PC-9 (cell line): Measurements from ENCODE around the gene FAM117B. TPM values are rescaled to one million over a fixed set of nuclear protein-coding genes. Genes with fewer than 3 reads are reported as not detected.

Source experiments
- BruUV-seq: library from RNA; stranded (reverse); fragments of 400-500 nt; replicated peaks from 2 replicates; lab custom pipeline; 2021; lab: Mats Ljungman, UMichigan
- CTCF ChIA-PET: fragments of 300-600 bp; sonication (Branson Sonifier 250); formaldehyde crosslinking; loops from one replicate; lab custom pipeline; 2022; ENCODE audit warnings: antibody characterized with exemption; lab: Charles Lee
- POLR2A ChIA-PET: fragments of 300-600 bp; sonication (Branson Sonifier 250); formaldehyde crosslinking; loops from one replicate; lab custom pipeline; 2022; ENCODE audit warnings: antibody characterized with exemption; ENCODE audit not compliant: unreplicated experiment; lab: Charles Lee
- DNase-seq, 2 experiments: peaks; one replicate each; pipeline versions ENCODE4 v3.0.0 to v3.0.0-alpha.2; 2015 to 2022; ENCODE audit warnings: mixed read lengths in 1 of 2
- H2AFZ ChIP-seq: fragments of 200-600 bp; sonication (generic); 2 replicates; pipeline ENCODE4 v1.8.1; 2017; ENCODE audit warnings: antibody characterized with exemption
- H3F3A ChIP-seq: fragments of 200-600 bp; sonication (generic); 2 replicates; pipeline ENCODE4 v1.8.1; 2017; ENCODE audit warnings: antibody characterized with exemption, mild to moderate bottlenecking, low read depth; ENCODE audit not compliant: insufficient read depth
- H3K27ac ChIP-seq: fragments of 200-600 bp; sonication (generic); 2 replicates; pipeline ENCODE4 v1.6.1; 2016; ENCODE audit warnings: mixed run types
- H3K27me3 ChIP-seq: fragments of 200-600 bp; sonication (generic); 2 replicates; pipeline ENCODE4 v1.6.1; 2016; ENCODE audit warnings: low read depth, mixed run types; ENCODE audit not compliant: insufficient read depth
- H3K36me3 ChIP-seq: fragments of 200-600 bp; sonication (generic); 2 replicates; pipeline ENCODE4 v1.6.1; 2016; ENCODE audit warnings: low read depth, mixed run types
- H3K4me1 ChIP-seq: fragments of 200-600 bp; sonication (generic); replicated peaks from 2 replicates; pipeline ENCODE4 v1.6.1; 2016; ENCODE audit warnings: mixed run types; ENCODE audit not compliant: insufficient read depth
- H3K4me2 ChIP-seq: fragments of 200-600 bp; sonication (generic); 2 replicates; pipeline ENCODE4 v1.6.1; 2017; ENCODE audit warnings: mixed run types
- H3K4me3 ChIP-seq: fragments of 200-600 bp; sonication (generic); 2 replicates; pipeline ENCODE4 v1.6.1; 2016; ENCODE audit warnings: mixed run types
- H3K79me2 ChIP-seq: fragments of 200-600 bp; sonication (generic); 2 replicates; pipeline ENCODE4 v1.6.1; 2017; ENCODE audit warnings: low read depth, mixed run types
- H3K9me2 ChIP-seq: fragments of 200-600 bp; sonication (generic); 2 replicates; pipeline ENCODE4 v1.8.1; 2017; ENCODE audit warnings: mild to moderate bottlenecking; ENCODE audit not compliant: insufficient read depth
- H3K9me3 ChIP-seq: fragments of 200-600 bp; sonication (generic); 2 replicates; pipeline ENCODE4 v1.8.1; 2016; ENCODE audit warnings: low read depth; ENCODE audit not compliant: insufficient read depth
- H4K20me1 ChIP-seq: fragments of 200-600 bp; sonication (generic); 2 replicates; pipeline ENCODE4 v1.8.1; 2017; ENCODE audit not compliant: insufficient read depth
- CTCF ChIP-seq: fragments of 200-600 bp; sonication (generic); conservative IDR thresholded peaks from 2 replicates; pipeline ENCODE4 v1.6.1; 2017; ENCODE audit warnings: mixed run types, antibody characterized with exemption, mild to moderate bottlenecking, moderate library complexity
- EZH2 ChIP-seq: fragments of 200-600 bp; sonication (generic); IDR thresholded peaks from 2 replicates; pipeline ENCODE4 v1.8.0; 2017; ENCODE audit warnings: antibody characterized with exemption, low read depth
- intact Hi-C: fragments of 100-400 bp; cut with micrococcal nuclease; formaldehyde crosslinking; loops from one replicate; pipeline ENCODE4 v1.10.0; 2022; ENCODE audit not compliant: unreplicated experiment
- total RNA-seq: library from RNA; stranded (reverse); gene quantifications from 2 replicates; pipeline ENCODE4 v1.2.3, GENCODE V29; 2021

Gene FAM117B
- total RNA-seq, 1 experiment from 2014 or later, result 8.2 TPM

GRCh38 chr2:202608142-202608852, 26.5 kb upstream of the FAM117B start:
- H3K36me3 ChIP-seq, result no peaks in the 10 kb centered on the region
- no peaks in the 10 kb centered on the region for H3F3A ChIP-seq
- no TSS peak for BruUV-seq
- no peak for DNase-seq
- H3K4me3 ChIP-seq, result no peak overlapping the region
- H3K79me2 ChIP-seq, result no peaks in the 10 kb centered on the region
- ChIA-PET CTCF (no interaction called here), POLR2A (no interaction called here)
- H3K9me2 ChIP-seq, result no peaks in the 10 kb centered on the region
- no peaks in the 10 kb centered on the region for H4K20me1 ChIP-seq
- no peak overlapping the region for H3K27ac ChIP-seq
- H3K4me1 ChIP-seq, result no peaks in the 10 kb centered on the region
- no peak overlapping the region for H3K4me2 ChIP-seq
- no peaks in the 10 kb centered on the region for H3K9me3 ChIP-seq
- H2AFZ ChIP-seq, result no peak overlapping the region
- TF ChIP-seq EZH2 (no peak), CTCF (no peak)
- H3K27me3 ChIP-seq, result no peaks in the 10 kb centered on the region
- intact Hi-C loops, result no loop called here

- no peaks in the 10 kb centered on the region for H4K20me1 ChIP-seq
- POLR2A ChIA-PET, result no interaction called here
- no peaks in the 10 kb centered on the region for H3K79me2 ChIP-seq
- no peaks in the 10 kb centered on the region for H3K36me3 ChIP-seq
- no peaks in the 10 kb centered on the region for H3K9me3 ChIP-seq
- DNase-seq, result no peak
- H3F3A ChIP-seq, result no peaks in the 10 kb centered on the region
- intact Hi-C loops, result no loop called here
- no TSS peak for BruUV-seq
- CTCF ChIA-PET, result no interaction called here
- H3K27ac ChIP-seq, result no peak overlapping the region
- no peaks in the 10 kb centered on the region for H3K27me3 ChIP-seq
- no peak overlapping the region for H3K4me3 ChIP-seq
- no peaks in the 10 kb centered on the region for H3K9me2 ChIP-seq
- H2AFZ ChIP-seq, result no peak overlapping the region
- H3K4me2 ChIP-seq, result no peak overlapping the region
- no peaks in the 10 kb centered on the region for H3K4me1 ChIP-seq
- TF ChIP-seq CTCF, result no peak
- TF ChIP-seq EZH2, result no peak
Observed at GRCh38 chr2:202609381-202610145, 25.2 kb upstream of the FAM117B start.

GRCh38 chr2:202610380-202610779, 24.4 kb upstream of the FAM117B start:
- Histone ChIP-seq H3K4me1 (no peaks in the 10 kb centered on the region), H3K9me3 (no peaks in the 10 kb centered on the region), H3F3A (no peaks in the 10 kb centered on the region), H4K20me1 (no peaks in the 10 kb centered on the region), H3K27ac (no peak overlapping the region), H3K4me3 (no peak overlapping the region), H3K27me3 (no peaks in the 10 kb centered on the region), H3K36me3 (no peaks in the 10 kb centered on the region), H2AFZ (no peak overlapping the region), H3K79me2 (no peaks in the 10 kb centered on the region), H3K4me2 (no peak overlapping the region), H3K9me2 (no peaks in the 10 kb centered on the region)
- DNase-seq, result no peak
- CTCF ChIA-PET, result no interaction called here
- TF ChIP-seq EZH2, result no peak
- TF ChIP-seq CTCF, result no peak
- POLR2A ChIA-PET, result interaction anchor here (0.7 kb wide), 1 partner anchor 12 kb away, joined by 3 read pairs; no protein-coding TSS in a partner anchor
- intact Hi-C loops, result no loop called here
- BruUV-seq, result no TSS peak
